Stomach (tissue), 4 donors: ENCODE data around the gene CENPC.
"Not testable (repeated sequence)": the region's sequence is repeated elsewhere in the genome, so short reads cannot be mapped to it uniquely, and the experiment has no call there.

ENCODE experiments used
- CTCF ChIP-seq, 7 experiments: fragments of 450-650 bp in 4 of 7; fragments of 200-600 bp in 3 of 7; sonication (generic) in 3 of 7; IDR thresholded peaks; one replicate each; pipeline ENCODE4 v1.5.1; 2016 to 2019; ENCODE audit warnings: antibody characterized with exemption in 7 of 7, control low read depth in 2 of 7, mild to moderate bottlenecking in 1 of 7
- POLR2A ChIP-seq, 4 donors: fragments of 450-650 bp; IDR thresholded peaks; one replicate each; pipeline ENCODE4 v1.6.1; 2016; ENCODE audit warnings: antibody characterized with exemption in 4 of 4, control low read depth in 2 of 4, mild to moderate bottlenecking in 1 of 4, moderate library complexity in 1 of 4
- POLR2AphosphoS5 ChIP-seq, 3 donors: sonication (generic); formaldehyde crosslinking; IDR thresholded peaks; one replicate each; pipeline ENCODE4 v1.6.1; 2016; ENCODE audit warnings: antibody characterized with exemption in 3 of 3

- TF ChIP-seq CTCF, POLR2A, POLR2AphosphoS5 (IDR thresholded peaks at IDR 0.05): not testable (repeated sequence)
These were observed 7.0 kb upstream of the CENPC start for GRCh38 chr4:67552146-67552792.
